Placental pericyte (primary cell): Measurements from ENCODE around the gene ARV1. TPM values are rescaled to one million over a fixed set of nuclear protein-coding genes. Genes with fewer than 3 reads are reported as not detected.

ENCODE experiments used
- total RNA-seq: library from RNA; depleted of rRNA; stranded (reverse); fragments of >200 nt; gene quantifications from 2 replicates; pipeline ENCODE4 v1.2.3, GENCODE V29; 2012

ARV1 gene
- total RNA-seq = 12.7 and 13.3 TPM in 2 replicates

DNA sequence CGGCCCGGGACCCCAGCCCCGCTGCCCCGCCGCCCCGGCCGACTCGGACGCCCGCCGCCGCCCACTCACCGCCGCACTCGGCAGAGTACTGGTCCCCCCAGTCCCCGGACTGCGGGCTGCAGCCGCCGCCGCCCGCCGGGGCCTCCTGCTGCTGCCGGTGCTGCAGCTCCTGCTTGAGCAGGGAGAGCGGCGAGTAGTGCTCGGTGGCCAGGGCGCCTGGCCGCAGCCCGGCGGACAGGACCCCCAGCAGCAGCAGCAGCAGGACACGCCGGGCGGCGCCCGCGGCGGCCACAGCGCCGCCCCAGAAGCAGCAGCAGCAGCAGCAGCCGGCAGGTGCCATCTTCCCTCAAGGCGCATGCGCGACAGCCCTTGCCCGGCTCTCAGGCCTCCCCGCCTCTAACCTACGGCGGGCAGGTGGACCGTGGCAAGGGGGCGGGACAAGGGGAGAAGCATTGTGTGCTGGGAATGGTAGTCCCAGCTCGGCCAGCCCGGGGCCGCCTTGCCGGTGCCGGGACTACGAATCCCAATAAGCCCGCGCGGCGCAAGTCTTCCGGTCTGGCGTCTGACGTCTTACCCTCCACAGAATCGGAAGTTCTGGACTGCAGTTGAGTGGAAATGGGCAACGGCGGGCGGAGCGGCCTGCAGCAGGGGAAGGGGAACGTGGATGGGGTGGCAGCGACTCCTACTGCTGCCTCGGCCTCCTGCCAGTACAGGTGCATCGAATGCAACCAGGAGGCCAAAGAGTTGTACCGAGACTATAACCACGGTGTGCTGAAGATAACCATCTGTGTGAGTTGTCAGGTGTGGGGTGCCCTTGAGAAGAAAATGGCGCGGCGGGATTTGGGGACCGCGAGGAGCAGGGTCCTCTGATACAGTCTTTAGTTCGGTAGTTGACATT, at the start of gene ARV1, which contains the start of gene TTC13:
Gene ARV1, plus strand, starts transcription at position 604 of the 898 bp plus-strand sequence. Its CDS starts 12 bp downstream, at position 616.
Gene TTC13, minus strand, starts transcription at position 371 of the 898 bp plus-strand sequence. Its CDS starts 31 bp downstream, at position 340.

DNA sequence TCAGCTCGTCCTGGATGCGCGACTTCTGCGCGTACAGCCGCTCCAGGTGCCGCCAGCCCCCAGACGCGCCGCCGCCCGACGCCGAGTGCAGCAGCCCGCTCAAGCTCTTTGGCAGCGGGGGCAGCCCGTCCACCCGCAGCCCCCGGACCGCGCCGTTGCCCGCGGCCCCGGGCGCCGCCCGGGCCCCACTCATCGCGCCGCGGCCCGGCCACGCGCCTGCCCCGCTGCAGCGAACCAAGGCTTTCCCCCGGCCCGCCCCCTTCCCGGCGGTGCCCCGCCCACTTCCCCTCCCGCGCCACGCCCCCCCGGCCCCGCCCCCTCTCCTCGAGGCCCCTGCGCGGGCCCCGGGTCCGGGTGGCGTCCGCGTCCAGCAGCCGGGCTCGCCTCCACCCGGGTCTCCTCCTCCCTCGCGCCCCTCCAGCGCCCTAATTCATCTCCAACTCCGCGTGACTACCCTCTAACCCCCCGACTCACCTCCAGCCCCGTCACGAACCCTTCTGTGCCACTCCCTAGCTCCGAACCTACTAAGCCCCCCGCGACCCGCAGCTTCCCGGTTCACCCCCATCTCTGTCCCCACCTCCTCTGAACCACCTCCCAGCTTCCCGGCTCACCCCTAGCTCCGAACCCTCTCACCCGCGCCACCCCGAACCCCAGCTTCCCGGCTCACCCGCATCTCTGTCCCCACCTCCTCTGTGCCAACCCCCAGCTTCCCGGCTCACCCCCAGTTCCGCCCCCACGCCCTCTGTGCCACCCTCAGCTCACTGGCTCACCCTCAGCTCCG, 61.3 kb downstream of the ARV1 start, which contains the start of gene FAM89A:
Gene FAM89A, minus strand, starts transcription at position 236 of the 781 bp plus-strand sequence. Its CDS starts 43 bp downstream, at position 193.

Other genes with a start within 250 kb of the ARV1 start
- not detected in 2 replicates for gene CAPN9, start 231.7 kb upstream of the ARV1 start, total RNA-seq
- 80.7 and 83.8 TPM in 2 replicates for gene C1orf198, start 110.6 kb upstream of the ARV1 start, total RNA-seq
- gene TTC13, start 233 bp upstream of the ARV1 start, total RNA-seq = 9.0 and 15.9 TPM in 2 replicates
- 8.3 and 10.7 TPM in 2 replicates for gene FAM89A, start 61.2 kb downstream of the ARV1 start, total RNA-seq
- not detected in 2 replicates for gene TRIM67, start 183.0 kb downstream of the ARV1 start, total RNA-seq